Fibroblast of pulmonary artery (primary cell): ENCODE measurements around the gene HERC3.
A peak's percentile ranks its signal among the peaks of the same experiment; 100 is the strongest.
"Not testable (repeated sequence)": the region's sequence is repeated elsewhere in the genome, so short reads cannot be mapped to it uniquely, and the experiment has no call there.

ENCODE experiments used
- DNase-seq: peaks from one replicate; pipeline ENCODE4 v3.0.0-alpha.2; 2010; ENCODE audit warnings: low read depth
- H3K4me3 ChIP-seq: replicated peaks from 2 replicates; pipeline ENCODE4 v1.5.1; 2011; ENCODE audit warnings: low read depth, mild to moderate bottlenecking, control low read depth, low read length, moderate library complexity
- CTCF ChIP-seq: IDR thresholded peaks from 2 replicates; pipeline ENCODE4 v1.5.1; 2011; ENCODE audit warnings: mild to moderate bottlenecking, control low read depth, low read length, inconsistent platforms; ENCODE audit errors: missing control alignments

HERC3 gene

GRCh38 chr4:88605736-88606135 is 13.5 kb downstream of the HERC3 start:
- no peak for DNase-seq
- no peak for TF ChIP-seq CTCF

GRCh38 chr4:88606832-88607231 is 14.6 kb downstream of the HERC3 start:
- TF ChIP-seq CTCF: no peak
- no peak for DNase-seq

More at GRCh38 chr4:88605736-88606135, 13.5 kb downstream of the HERC3 start:
- H3K4me3 ChIP-seq: no peak overlapping the region

GRCh38 chr4:88609387-88609786 is 17.1 kb downstream of the HERC3 start:
- no peak for TF ChIP-seq CTCF
- peak; percentile 31 for DNase-seq
- no peak overlapping the region for H3K4me3 ChIP-seq

More at GRCh38 chr4:88606832-88607231, 14.6 kb downstream of the HERC3 start:
- no peak overlapping the region for H3K4me3 ChIP-seq

- DNase-seq, H3K4me3 ChIP-seq: not testable (repeated sequence)
These were observed 17.5 kb downstream of the HERC3 start for GRCh38 chr4:88609794-88610193.

- peak; percentile 52 for DNase-seq
- no peak for TF ChIP-seq CTCF
- no peak overlapping the region for H3K4me3 ChIP-seq
These were observed 18.5 kb downstream of the HERC3 start for GRCh38 chr4:88610771-88611170.

GRCh38 chr4:88613417-88613875 is 21.2 kb downstream of the HERC3 start:
- no peak overlapping the region for H3K4me3 ChIP-seq
- DNase-seq: peak; percentile 32
- no peak for TF ChIP-seq CTCF

GRCh38 chr4:88614058-88614457 is 21.8 kb downstream of the HERC3 start:
- no peak for DNase-seq
- H3K4me3 ChIP-seq: no peak overlapping the region

More at GRCh38 chr4:88614058-88614457, 21.8 kb downstream of the HERC3 start:
- TF ChIP-seq CTCF: no peak
